Measurements from ENCODE around the gene EIF3K. TPM values are rescaled to one million over a fixed set of nuclear protein-coding genes. Genes with fewer than 3 reads are reported as not detected.

EIF3K gene
- total RNA-seq, 2 donors from 2014 or later = 303 to 334 TPM

- Histone ChIP-seq H3K9ac (ENCODE audit: extremely low read depth, low read length, poor library complexity, severe bottlenecking) (peak overlapping the region; percentile 45), H3K9me3 (ENCODE audit: control insufficient read depth, low read length) (no peaks in the 10 kb centered on the region), H3K4me1 (ENCODE audit: control insufficient read depth, insufficient read depth, low read length) (peaks cover 54% of the 10 kb centered on the region), H3K36me3 (ENCODE audit: control insufficient read depth, insufficient read depth, low read length) (peaks cover 25% of the 10 kb centered on the region), H3K27me3 (ENCODE audit: control insufficient read depth, insufficient read depth, low read length, poor library complexity, severe bottlenecking) (no peaks in the 10 kb centered on the region), H3K4me3 (ENCODE audit: low read length) (peak overlapping the region; percentile 51), H3K27ac (ENCODE audit: low read depth, low read length) (peak overlapping the region; percentile 86)
- Mint-ChIP-seq H3K27ac (peak overlapping the region; percentile 85), H3K27me3 (ENCODE audit: insufficient read depth) (no peaks in the 10 kb centered on the region), H3K36me3 (ENCODE audit: low read depth) (peaks cover 26% of the 10 kb centered on the region), H3K9me3 (no peaks in the 10 kb centered on the region), H3K4me3 (no peak overlapping the region), H3K4me1 (peaks cover 78% of the 10 kb centered on the region)
- WGBS, 2 experiments (ENCODE audit: insufficient coverage in 1 of 2, insufficient read length in 1 of 2) = 55 to 71% methylated on average over 8 to 13 of the region's 13 CpGs
- TF ChIP-seq, protein P1, sequence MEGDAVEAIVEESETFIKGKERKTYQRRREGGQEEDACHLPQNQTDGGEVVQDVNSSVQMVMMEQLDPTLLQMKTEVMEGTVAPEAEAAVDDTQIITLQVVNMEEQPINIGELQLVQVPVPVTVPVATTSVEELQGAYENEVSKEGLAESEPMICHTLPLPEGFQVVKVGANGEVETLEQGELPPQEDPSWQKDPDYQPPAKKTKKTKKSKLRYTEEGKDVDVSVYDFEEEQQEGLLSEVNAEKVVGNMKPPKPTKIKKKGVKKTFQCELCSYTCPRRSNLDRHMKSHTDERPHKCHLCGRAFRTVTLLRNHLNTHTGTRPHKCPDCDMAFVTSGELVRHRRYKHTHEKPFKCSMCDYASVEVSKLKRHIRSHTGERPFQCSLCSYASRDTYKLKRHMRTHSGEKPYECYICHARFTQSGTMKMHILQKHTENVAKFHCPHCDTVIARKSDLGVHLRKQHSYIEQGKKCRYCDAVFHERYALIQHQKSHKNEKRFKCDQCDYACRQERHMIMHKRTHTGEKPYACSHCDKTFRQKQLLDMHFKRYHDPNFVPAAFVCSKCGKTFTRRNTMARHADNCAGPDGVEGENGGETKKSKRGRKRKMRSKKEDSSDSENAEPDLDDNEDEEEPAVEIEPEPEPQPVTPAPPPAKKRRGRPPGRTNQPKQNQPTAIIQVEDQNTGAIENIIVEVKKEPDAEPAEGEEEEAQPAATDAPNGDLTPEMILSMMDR (conservative IDR thresholded peaks at IDR 0.05) = no peak
- DNase-seq = no peak
Measured at GRCh38 chr19:38665219-38665931, 46.4 kb downstream of the EIF3K start.

DNA sequence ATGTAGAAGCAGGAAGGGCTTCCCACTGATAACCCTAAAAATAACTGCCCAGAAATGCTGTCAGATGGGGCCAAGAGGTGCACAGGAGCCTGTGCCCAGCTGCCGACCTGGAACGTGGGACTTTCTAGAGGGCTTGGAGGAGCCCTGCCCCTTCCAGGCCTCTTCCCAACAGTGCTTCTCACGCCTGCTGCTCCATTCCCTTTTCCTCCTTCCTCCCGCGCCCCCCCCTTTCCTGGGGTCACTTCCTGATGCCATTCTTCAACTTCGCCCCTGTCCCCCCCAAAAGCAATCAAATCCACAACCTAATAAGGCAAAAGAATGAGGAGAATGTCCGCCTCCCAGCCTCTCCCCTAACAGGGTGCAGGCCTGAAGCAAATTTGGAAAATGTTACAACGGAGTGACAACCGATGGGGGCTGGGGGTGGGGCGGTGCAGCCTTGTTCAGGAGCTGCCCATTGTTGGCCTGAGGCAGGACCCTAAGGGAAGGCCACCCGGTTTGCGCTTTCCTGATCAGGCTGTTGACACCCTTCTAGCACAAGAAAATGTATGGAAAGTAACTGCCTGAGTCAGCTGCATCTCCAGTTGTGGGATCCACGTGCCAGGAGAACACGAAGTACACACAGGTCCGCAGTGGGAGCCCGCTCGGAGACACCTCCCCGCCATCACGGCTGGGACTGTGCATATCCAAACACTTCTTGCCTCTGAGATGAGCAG, 47.1 kb downstream of the EIF3K start:
- Histone ChIP-seq H3K9ac (ENCODE audit: extremely low read depth, low read length, poor library complexity, severe bottlenecking) (peak overlapping the region; percentile 65), H3K27me3 (ENCODE audit: control insufficient read depth, insufficient read depth, low read length, poor library complexity, severe bottlenecking) (no peaks in the 10 kb centered on the region), H3K36me3 (ENCODE audit: control insufficient read depth, insufficient read depth, low read length) (peaks cover 19% of the 10 kb centered on the region), H3K9me3 (ENCODE audit: control insufficient read depth, low read length) (no peaks in the 10 kb centered on the region), H3K4me3 (ENCODE audit: low read length) (peak overlapping the region; percentile 51), H3K27ac (ENCODE audit: low read depth, low read length) (peak overlapping the region; percentile 86), H3K4me1 (ENCODE audit: control insufficient read depth, insufficient read depth, low read length) (peaks cover 55% of the 10 kb centered on the region)
- peak overlapping the region; percentile 85 for H3K27ac Mint-ChIP-seq
- WGBS, 2 experiments (ENCODE audit: insufficient coverage in 1 of 2, insufficient read length in 1 of 2) = 30 to 37% methylated on average over 11 to 19 of the region's 19 CpGs
- peaks cover 82% of the 10 kb centered on the region for H3K4me1 Mint-ChIP-seq
- peak overlapping the region; percentile 2 for H3K4me3 Mint-ChIP-seq
- peak; percentile 94 for DNase-seq
- TF ChIP-seq, protein P1 (conservative IDR thresholded peaks at IDR 0.05) = no peak
- peaks cover 21% of the 10 kb centered on the region for H3K36me3 Mint-ChIP-seq (ENCODE audit: low read depth)
- no peaks in the 10 kb centered on the region for H3K9me3 Mint-ChIP-seq
- H3K27me3 Mint-ChIP-seq (ENCODE audit: insufficient read depth) = no peaks in the 10 kb centered on the region

DNA sequence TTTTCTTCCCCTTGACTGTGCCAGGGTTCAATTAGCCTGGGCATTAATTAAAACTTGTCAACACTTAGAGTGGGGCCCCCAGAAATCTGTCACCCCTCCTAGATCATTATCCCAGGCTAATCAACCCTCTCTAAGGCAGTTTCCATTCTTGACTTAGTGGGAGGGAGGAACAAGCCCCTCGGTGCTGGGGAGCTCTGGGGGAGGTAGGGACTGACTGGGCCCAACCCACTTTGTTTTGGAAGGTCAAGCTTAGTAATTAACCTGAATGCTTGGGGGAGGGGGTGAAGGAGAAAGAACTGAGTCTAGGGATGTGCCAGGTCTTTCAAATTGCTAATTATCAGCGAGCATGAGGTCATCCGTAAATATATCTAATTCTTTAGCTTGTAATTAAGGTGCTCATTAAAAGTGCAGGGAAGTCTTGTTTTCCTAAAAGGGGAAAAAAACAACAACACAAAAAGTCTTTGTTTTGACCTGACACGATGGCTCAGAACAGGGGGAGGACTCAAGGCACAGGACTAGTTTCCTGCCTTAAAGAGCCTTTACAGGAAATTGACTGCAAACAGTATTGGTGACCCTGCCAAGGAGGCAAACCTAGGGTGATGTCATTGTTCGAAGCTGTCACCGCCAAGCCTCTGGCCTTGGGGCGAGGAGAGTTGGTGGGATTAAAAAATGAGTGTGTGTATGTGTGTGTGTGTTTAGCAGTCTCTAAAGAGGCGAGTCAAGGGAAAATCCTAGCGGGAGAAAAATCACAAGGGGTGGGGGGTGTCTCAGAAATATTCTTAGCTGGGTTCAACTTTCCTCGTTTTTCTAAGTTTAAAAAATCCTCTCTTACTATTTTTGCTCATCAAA, 47.9 kb downstream of the EIF3K start:
- Histone ChIP-seq H3K9ac (ENCODE audit: extremely low read depth, low read length, poor library complexity, severe bottlenecking) (peak overlapping the region; percentile 65), H3K27me3 (ENCODE audit: control insufficient read depth, insufficient read depth, low read length, poor library complexity, severe bottlenecking) (no peaks in the 10 kb centered on the region), H3K4me1 (ENCODE audit: control insufficient read depth, insufficient read depth, low read length) (peaks cover 61% of the 10 kb centered on the region), H3K27ac (ENCODE audit: low read depth, low read length) (peak overlapping the region; percentile 86), H3K4me3 (ENCODE audit: low read length) (peak overlapping the region; percentile 51), H3K9me3 (ENCODE audit: control insufficient read depth, low read length) (no peaks in the 10 kb centered on the region), H3K36me3 (ENCODE audit: control insufficient read depth, insufficient read depth, low read length) (peaks cover 16% of the 10 kb centered on the region)
- Mint-ChIP-seq H3K9me3 (no peaks in the 10 kb centered on the region), H3K27me3 (ENCODE audit: insufficient read depth) (no peaks in the 10 kb centered on the region), H3K4me3 (peak overlapping the region; percentile 2), H3K27ac (peak overlapping the region; percentile 85), H3K4me1 (peaks cover 86% of the 10 kb centered on the region), H3K36me3 (ENCODE audit: low read depth) (peaks cover 16% of the 10 kb centered on the region)
- TF ChIP-seq, protein P1 (conservative IDR thresholded peaks at IDR 0.05) = no peak
- 38 to 44% methylated on average over 8 to 10 of the region's 10 CpGs for WGBS, 2 experiments (ENCODE audit: insufficient coverage in 1 of 2, insufficient read length in 1 of 2)
- DNase-seq = no peak
